AG09309 (cell line): ENCODE data around the gene TTLL7.

Experiments used
- DNase-seq: peaks from one replicate; pipeline ENCODE4 v3.0.0-alpha.2; 2010; ENCODE audit warnings: low read depth
- H3K4me3 ChIP-seq: 2 replicates; pipeline ENCODE4 v1.5.1; 2011; ENCODE audit warnings: mild to moderate bottlenecking, low read depth, low read length, moderate library complexity; ENCODE audit not compliant: control insufficient read depth
- TF ChIP-seq, protein P1 (sequence below): IDR thresholded peaks from 2 replicates; pipeline ENCODE4 v1.5.1; 2011; ENCODE audit warnings: mild to moderate bottlenecking, low read depth, low read length, inconsistent platforms; ENCODE audit not compliant: insufficient read depth, control insufficient read depth; ENCODE audit errors: missing control alignments

Gene TTLL7

DNA sequence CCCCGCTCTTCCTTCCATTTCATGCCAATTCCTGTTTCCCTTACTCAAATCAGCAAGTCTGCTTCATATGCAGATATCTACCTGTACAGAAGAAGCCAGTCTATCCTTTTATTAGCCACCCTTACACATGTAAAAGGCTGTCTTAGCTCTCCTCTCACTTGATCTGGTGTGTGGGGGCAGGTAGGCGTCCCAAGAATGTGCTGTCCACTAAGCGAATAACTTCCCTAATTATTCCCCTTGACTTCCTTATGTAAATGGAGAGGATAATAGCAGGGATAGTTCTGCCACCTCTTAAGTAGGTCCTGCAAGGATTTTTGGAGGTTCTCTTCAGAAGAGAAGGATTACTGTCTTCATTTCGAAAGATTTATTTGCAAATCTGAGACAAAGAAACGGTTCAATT, 160.4 kb downstream of the TTLL7 start:
- no peak for DNase-seq
- no peak overlapping the region for H3K4me3 ChIP-seq
- TF ChIP-seq, protein P1, sequence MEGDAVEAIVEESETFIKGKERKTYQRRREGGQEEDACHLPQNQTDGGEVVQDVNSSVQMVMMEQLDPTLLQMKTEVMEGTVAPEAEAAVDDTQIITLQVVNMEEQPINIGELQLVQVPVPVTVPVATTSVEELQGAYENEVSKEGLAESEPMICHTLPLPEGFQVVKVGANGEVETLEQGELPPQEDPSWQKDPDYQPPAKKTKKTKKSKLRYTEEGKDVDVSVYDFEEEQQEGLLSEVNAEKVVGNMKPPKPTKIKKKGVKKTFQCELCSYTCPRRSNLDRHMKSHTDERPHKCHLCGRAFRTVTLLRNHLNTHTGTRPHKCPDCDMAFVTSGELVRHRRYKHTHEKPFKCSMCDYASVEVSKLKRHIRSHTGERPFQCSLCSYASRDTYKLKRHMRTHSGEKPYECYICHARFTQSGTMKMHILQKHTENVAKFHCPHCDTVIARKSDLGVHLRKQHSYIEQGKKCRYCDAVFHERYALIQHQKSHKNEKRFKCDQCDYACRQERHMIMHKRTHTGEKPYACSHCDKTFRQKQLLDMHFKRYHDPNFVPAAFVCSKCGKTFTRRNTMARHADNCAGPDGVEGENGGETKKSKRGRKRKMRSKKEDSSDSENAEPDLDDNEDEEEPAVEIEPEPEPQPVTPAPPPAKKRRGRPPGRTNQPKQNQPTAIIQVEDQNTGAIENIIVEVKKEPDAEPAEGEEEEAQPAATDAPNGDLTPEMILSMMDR = no peak

DNA sequence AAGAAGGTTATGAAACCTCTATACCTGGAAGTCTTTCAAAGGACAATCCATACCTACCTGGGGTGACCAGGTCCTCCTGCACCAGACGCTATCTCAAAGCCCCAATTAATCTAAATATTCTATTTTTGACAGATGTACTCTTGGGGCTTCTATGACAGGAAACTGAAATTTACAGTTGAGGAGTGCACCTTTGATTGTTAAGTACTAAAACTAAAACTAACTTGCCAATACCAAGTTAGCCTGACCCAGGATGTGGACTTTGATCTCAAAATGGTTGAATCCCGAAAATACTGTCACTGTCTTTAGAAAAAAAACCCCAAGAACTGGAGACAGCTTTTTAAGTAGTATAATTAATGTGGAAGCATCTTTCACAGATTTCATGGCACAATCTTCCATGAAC, 162.4 kb downstream of the TTLL7 start:
- TF ChIP-seq, protein P1 = no peak
- no peak overlapping the region for H3K4me3 ChIP-seq
- DNase-seq = no peak

DNA sequence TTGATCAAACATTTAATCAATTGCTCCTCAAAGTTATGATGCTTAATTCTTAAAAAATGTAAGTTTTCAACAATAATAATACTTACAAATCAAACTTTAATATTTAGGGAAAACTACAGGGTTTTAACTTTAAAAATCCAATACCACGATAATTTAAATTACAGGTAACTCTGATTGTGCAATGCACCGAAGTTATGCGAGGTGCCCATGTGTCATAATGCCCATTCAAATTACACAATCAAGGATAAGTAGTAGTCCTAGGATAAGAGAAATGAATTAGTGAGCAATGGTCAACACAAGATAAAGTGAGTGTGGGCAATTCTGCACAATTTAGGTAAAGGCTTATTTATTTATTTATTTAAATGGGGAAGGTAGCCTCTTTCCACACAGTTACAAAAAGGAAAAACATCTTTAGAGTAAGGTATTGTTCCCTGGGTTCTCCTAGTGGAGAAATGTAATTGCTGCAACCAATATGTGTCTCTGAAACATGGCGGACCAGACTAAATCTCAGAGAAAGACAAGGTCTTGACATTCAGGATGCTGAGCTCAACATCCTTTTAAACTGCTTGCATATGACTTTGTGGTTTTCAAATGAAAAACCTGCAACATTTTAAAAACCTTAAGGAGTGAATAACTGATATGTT, 164.2 kb downstream of the TTLL7 start:
- H3K4me3 ChIP-seq = no peak overlapping the region
- no peak for DNase-seq
- TF ChIP-seq, protein P1 = no peak

DNA sequence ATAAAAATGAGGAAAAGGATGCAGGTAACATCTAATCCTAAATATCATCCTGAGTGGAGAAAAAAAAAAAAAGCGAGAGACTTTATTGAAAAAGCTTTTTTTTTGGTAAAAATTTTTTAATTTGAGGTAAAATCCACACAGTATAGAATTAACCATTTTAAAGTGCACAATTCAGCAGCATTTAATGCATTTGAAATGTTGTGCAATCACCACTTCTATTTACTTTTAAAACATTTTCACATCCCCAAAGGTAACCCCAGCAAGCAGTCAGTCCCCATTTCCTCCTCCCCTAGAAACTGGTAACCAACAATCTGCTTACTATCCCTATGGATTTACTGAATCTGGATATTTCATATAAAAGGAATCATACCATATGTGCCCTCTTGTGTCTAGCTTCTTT, 166.7 kb downstream of the TTLL7 start:
- H3K4me3 ChIP-seq = no peak overlapping the region
- TF ChIP-seq, protein P1 = no peak
- no peak for DNase-seq

DNA sequence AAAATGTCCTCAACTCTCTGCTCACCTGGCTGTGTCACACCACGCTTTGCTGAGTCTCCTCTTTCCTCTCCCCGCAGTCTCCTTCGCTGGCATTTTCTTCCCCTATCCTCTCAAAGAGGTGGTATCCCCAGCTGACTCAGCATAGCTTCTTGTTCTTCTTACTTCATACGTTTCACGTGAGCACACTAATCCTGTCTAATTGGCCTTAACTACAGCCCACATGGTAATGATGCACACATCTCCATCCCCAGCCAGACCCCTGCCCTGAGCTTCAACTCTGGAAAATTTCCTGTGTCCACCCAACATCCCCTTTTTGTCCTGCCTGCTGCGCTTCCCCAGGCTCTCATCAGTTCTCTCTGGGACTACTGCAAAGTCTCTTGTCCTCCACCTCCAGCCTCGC, 169.8 kb downstream of the TTLL7 start:
- no peak overlapping the region for H3K4me3 ChIP-seq
- no peak for DNase-seq
- TF ChIP-seq, protein P1 = no peak

DNA sequence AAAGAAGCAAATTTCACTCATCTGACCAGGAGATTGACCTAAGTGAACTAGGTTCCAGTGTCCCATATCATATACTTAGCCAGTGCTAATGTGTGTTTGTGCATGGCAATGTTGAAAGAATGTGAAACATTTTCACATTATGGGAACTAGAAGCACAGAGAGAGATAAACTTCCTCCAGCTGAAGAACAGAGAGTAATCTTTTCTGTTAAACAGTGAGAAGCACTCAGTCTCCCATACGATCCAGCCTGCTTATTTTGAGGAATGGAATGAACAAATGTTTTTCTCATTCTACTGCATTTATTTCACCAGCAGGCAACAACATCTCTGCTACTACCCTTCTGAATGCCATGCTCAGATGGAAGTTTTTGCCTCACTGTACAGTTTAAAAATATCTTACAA, 170.5 kb downstream of the TTLL7 start:
- TF ChIP-seq, protein P1 = no peak
- no peak overlapping the region for H3K4me3 ChIP-seq

More for the DNA sequence above, 170.5 kb downstream of the TTLL7 start:
- DNase-seq = no peak
